Mucosa of stomach (tissue), 1 donor: ENCODE results near the gene BICDL2.

Experiments
- H3K27me3 ChIP-seq: one replicate; pipeline ENCODE4 v1.7.0; 2013; ENCODE audit warnings: mild to moderate bottlenecking, low read length; ENCODE audit not compliant: control insufficient read depth, insufficient read depth
- H3K36me3 ChIP-seq: one replicate; pipeline ENCODE4 v1.7.0; 2013; ENCODE audit warnings: low read length; ENCODE audit not compliant: control insufficient read depth, insufficient read depth
- H3K4me1 ChIP-seq: one replicate; pipeline ENCODE4 v1.7.0; 2013; ENCODE audit warnings: mild to moderate bottlenecking, low read length; ENCODE audit not compliant: control insufficient read depth, insufficient read depth
- H3K4me3 ChIP-seq: one replicate; pipeline ENCODE4 v1.7.0; 2013; ENCODE audit warnings: low read length
- H3K9ac ChIP-seq: one replicate; pipeline ENCODE4 v1.7.0; 2013; ENCODE audit warnings: mild to moderate bottlenecking, low read length, moderate library complexity
- H3K9me3 ChIP-seq: one replicate; pipeline ENCODE4 v1.7.0; 2013; ENCODE audit warnings: mild to moderate bottlenecking, low read length, moderate library complexity; ENCODE audit not compliant: control insufficient read depth
- donor health status: Pancreatic carcinoma.

The BICDL2 gene

DNA sequence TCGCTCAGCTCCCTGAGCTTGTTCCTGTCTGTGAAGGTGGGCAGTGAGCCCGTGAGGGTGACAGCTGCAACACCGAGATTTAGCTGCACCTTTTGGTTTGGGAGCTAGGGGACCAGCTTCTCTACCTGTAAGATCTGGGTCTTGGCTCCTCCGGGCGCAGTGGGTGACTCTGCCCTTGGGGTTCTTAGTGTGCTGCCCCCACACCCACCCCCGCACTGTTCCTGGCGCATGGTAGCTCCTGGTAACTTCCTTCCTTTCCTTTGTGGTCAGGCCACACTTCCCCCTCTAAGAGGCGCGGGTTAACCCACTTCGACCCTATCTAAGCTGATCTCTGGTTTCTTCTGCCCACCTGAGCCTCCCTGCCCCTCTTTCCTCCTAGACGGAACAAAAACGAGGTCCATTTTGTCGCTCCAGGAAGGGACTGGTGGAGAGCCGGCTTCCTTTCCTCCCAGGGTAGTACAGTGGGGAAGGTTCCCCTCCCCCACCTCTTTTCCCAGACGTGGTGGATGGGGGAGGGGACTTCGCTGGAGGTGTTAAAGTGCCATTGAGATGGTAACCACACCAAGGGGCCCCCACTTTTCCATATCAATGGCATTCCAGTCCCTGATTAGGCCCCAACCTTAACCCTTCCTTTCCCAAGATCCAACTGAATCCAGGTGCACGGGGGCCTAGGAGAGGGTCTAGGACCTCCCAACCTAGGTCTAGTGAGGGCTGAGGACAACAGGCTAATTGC, 28.6 kb downstream of the BICDL2 start:
- Histone ChIP-seq H3K9ac (peak overlapping the region; percentile 1), H3K4me3 (no peak overlapping the region), H3K4me1 (peaks cover 57% of the 10 kb centered on the region), H3K27me3 (peaks cover 26% of the 10 kb centered on the region), H3K9me3 (no peaks in the 10 kb centered on the region), H3K36me3 (no peaks in the 10 kb centered on the region)

GRCh38 chr16:3007059-3007956, 29.4 kb downstream of the BICDL2 start:
- H3K9ac ChIP-seq = no peak overlapping the region
- peaks cover 18% of the 10 kb centered on the region for H3K27me3 ChIP-seq
- no peak overlapping the region for H3K4me3 ChIP-seq
- H3K36me3 ChIP-seq = no peaks in the 10 kb centered on the region
- H3K9me3 ChIP-seq = no peaks in the 10 kb centered on the region
- H3K4me1 ChIP-seq = peaks cover 48% of the 10 kb centered on the region

GRCh38 chr16:3004781-3005284, 31.9 kb downstream of the BICDL2 start:
- Histone ChIP-seq H3K27me3 (peaks cover 8% of the 10 kb centered on the region), H3K36me3 (no peaks in the 10 kb centered on the region), H3K9me3 (no peaks in the 10 kb centered on the region), H3K4me1 (peaks cover 44% of the 10 kb centered on the region), H3K4me3 (no peak overlapping the region), H3K9ac (peak overlapping the region; percentile 65)

DNA sequence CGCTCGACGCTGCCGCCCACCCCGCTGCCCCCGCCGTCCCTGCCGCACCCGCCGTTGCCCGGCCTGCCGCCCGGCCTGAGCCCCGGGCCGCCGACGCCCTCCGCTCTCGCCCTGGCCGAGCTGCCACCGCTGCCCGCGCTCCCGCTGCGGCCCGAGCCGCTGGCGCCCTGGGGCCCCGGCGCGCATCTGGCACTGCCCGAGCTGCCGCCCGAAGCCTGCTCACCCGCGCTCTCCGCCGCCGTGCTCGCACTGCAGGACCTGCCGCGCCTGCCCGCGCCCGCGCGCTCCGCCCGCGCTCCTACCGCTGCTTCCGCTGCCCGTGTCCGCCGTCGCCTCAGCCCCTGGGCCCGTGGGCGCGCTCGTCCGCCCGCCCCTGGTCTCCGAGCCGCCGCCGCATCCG, 32.4 kb downstream of the BICDL2 start:
- H3K27me3 ChIP-seq = peaks cover 8% of the 10 kb centered on the region
- H3K4me1 ChIP-seq = peaks cover 39% of the 10 kb centered on the region
- H3K9me3 ChIP-seq = no peaks in the 10 kb centered on the region
- no peaks in the 10 kb centered on the region for H3K36me3 ChIP-seq
- H3K9ac ChIP-seq = no peak overlapping the region
- H3K4me3 ChIP-seq = no peak overlapping the region

- no peak overlapping the region for H3K4me3 ChIP-seq
- peaks cover 34% of the 10 kb centered on the region for H3K4me1 ChIP-seq
- no peaks in the 10 kb centered on the region for H3K36me3 ChIP-seq
- H3K9me3 ChIP-seq = no peaks in the 10 kb centered on the region
- H3K27me3 ChIP-seq = peaks cover 8% of the 10 kb centered on the region
- no peak overlapping the region for H3K9ac ChIP-seq
These were observed 33.0 kb downstream of the BICDL2 start for GRCh38 chr16:3003582-3004270.

- Histone ChIP-seq H3K4me3 (no peak overlapping the region), H3K4me1 (peaks cover 11% of the 10 kb centered on the region), H3K36me3 (no peaks in the 10 kb centered on the region), H3K9ac (no peak overlapping the region), H3K27me3 (no peaks in the 10 kb centered on the region), H3K9me3 (no peaks in the 10 kb centered on the region)
These were observed 35.4 kb downstream of the BICDL2 start for GRCh38 chr16:3001316-3001715.

DNA sequence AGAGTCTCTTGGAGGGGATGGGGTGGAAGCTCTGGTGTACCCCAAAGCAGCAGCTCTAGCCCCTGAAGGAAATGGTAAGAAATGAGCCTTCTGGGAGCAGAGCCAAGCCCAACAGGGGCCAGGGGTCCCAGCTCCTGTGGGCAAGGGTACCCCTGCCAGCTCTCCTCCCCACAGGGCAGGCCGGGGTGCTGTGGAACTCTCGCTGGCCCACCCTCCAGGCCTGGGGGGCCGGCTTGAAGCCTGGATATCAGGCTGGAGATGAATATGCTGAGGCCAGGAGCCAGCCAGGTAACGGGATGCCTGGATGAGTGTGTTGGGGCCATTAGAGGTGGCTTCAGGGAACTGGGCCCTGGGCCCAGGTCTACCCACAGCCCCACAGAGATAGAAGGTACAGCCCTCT, 36.2 kb downstream of the BICDL2 start:
- Histone ChIP-seq H3K4me1 (peaks cover 4% of the 10 kb centered on the region), H3K27me3 (no peaks in the 10 kb centered on the region), H3K36me3 (no peaks in the 10 kb centered on the region)

DNA sequence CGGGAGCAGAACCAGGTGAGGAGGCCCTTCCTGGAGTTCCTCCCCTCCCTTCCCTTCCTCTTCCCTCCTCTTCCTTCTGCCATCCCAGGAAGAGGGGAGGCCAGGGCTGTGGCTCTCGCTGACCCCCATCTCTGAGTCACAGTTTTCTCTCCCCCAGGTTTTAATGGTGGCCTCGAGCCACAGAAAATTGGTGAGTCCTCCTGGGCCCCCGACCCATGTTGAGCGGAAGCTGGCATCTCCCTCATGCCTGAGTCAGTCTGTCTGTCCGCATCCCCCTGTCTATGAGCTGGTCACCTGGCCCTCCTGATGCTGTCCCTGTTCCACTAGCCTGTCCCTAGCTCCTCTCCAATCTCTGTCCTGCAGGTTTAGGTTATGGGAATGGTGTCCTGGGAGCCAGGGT, 36.8 kb downstream of the BICDL2 start:
- H3K9me3 ChIP-seq = no peaks in the 10 kb centered on the region
- no peak overlapping the region for H3K9ac ChIP-seq
- H3K27me3 ChIP-seq = no peaks in the 10 kb centered on the region
- H3K4me1 ChIP-seq = peaks cover 2% of the 10 kb centered on the region
- no peaks in the 10 kb centered on the region for H3K36me3 ChIP-seq
- H3K4me3 ChIP-seq = no peak overlapping the region

More for the DNA sequence above, 36.2 kb downstream of the BICDL2 start:
- no peak overlapping the region for H3K9ac ChIP-seq
- H3K9me3 ChIP-seq = no peaks in the 10 kb centered on the region
- no peak overlapping the region for H3K4me3 ChIP-seq

DNA sequence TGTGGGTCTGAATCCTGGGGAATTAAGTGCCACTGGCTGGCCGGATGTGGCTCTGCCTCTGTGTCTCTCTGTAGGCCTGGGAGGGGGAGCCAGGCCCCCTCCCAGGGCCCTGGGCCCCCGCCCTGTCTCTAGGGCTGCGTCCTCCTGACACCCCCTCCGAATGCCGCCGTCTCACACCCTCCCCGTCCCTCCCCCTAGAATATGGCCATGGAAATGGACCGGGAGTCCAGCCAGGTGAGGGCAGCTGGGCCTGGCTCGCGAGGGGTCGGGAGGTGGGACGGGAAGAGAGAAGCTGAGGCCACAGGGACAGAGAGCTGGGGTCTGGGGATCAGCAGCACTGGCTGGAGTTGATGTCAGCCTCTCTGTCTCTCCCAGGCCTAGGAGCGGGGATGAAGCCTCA, 40.4 kb downstream of the BICDL2 start:
- H3K9me3 ChIP-seq = no peaks in the 10 kb centered on the region
- no peak overlapping the region for H3K4me3 ChIP-seq
- H3K4me1 ChIP-seq = peaks cover 10% of the 10 kb centered on the region
- H3K27me3 ChIP-seq = no peaks in the 10 kb centered on the region
- no peak overlapping the region for H3K9ac ChIP-seq
- H3K36me3 ChIP-seq = no peaks in the 10 kb centered on the region

DNA sequence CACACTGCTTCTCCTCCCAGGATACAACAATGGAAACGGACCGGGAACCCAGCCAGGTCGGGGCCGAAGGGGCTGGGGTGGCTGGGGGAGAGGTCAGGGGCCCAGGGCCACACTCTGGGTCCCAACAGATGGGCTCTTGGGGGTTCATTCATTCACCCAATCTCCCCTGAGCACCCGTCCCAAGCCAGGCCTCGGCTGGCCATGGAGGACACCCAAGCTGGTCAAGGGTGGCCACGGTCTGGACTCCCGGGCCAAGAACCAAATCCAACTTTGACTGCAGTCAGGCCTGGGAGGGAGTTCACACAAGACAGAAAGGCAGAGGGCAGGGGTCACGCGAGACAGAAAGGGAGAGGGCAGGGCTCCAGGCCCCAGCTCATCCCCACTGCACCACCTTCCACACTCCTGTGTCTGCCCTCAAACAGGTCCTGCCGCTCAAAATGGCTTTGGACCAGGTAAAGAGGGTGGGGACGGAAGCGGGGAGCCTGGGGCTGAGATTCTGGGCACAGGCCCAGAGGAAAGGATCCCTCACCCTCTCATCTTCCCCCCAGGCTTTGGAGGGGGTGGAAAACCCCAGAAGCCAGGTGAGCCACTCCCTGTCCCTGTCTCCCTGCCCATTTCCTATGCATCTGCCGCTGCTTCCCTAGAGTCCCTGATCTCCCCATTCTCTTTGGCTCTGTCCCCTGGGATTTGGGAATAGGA, 44.2 kb downstream of the BICDL2 start:
- no peaks in the 10 kb centered on the region for H3K36me3 ChIP-seq
- H3K9me3 ChIP-seq = no peaks in the 10 kb centered on the region
- H3K9ac ChIP-seq = no peak overlapping the region
- H3K4me3 ChIP-seq = no peak overlapping the region
- peaks cover 13% of the 10 kb centered on the region for H3K27me3 ChIP-seq
- H3K4me1 ChIP-seq = peaks cover 21% of the 10 kb centered on the region

DNA sequence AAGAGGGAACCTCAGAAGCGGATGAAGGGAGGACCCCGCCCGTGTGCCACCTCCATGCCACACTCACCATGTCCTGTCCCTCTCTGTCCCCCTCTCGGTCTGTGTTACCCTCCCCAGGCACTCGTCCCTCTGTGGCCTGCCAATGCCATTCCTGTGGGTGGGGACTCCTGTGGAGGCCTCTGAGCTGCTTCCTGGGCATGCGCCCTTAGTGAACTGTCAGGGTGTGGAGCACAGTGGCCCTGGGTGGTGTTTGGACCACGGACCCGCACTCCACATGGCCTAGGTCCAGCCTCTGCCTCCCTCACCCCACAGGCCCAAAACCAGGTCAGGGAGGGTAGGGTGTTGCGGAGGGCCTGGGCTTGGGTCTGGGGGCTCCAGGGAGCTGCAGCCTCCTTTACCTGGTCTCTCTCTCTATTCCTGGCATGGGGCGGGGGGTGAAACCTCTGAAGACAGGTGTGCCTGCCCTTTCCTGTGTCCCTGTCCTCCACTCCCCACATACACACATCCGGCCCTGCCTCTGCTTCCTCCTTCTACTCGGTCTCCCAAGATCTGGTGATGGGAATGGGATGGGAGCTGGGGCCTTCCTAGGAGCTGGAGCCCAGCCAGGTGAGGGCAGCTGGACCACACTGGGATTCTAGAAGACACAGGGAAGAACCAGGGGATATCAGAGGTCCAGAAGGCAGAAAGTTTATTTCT, 45.0 kb downstream of the BICDL2 start:
- no peak overlapping the region for H3K9ac ChIP-seq
- peaks cover 13% of the 10 kb centered on the region for H3K27me3 ChIP-seq
- H3K4me3 ChIP-seq = no peak overlapping the region
- no peaks in the 10 kb centered on the region for H3K9me3 ChIP-seq
- H3K4me1 ChIP-seq = peaks cover 21% of the 10 kb centered on the region
- no peaks in the 10 kb centered on the region for H3K36me3 ChIP-seq
